ENCODE data around the gene SDR42E1. TPM values are rescaled to one million over a fixed set of nuclear protein-coding genes. Genes with fewer than 3 reads are reported as not detected.
A peak's percentile ranks its signal among the peaks of the same experiment; 100 is the strongest.

The SDR42E1 gene
- total and polyA plus RNA-seq, 4 experiments from 2014 or later = 2.3 to 9.8 (median 6.6) TPM

DNA sequence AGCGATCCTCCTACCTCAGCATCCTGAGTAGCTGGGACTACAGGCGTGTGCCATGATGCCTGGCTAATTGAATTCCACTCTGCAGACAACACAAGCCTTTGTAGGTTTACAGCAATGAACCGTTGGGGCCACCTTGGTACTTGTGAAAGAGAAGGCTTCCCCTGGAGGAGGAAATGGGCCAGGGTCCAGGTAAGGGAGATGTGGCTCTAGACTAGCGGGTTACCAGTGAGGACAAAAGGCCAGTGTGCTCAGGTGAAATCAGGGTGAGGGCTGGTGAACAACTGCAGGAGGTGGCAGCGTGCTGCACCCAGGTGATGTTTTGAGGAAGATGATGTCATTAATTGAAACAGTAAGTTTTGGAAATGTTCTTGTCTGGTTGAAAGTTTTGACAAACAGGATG is 6.7 kb downstream of the SDR42E1 start:
- Histone ChIP-seq H3K27me3 (ENCODE audit: insufficient read depth, low read length) (no peaks in the 10 kb centered on the region), H3K4me3 (ENCODE audit: low read length in 2 of 2) (no peak overlapping the region), H3K9me3 (ENCODE audit: control insufficient read depth in 1 of 2, low read length in 2 of 2) (peaks cover 0 to 3% of the 10 kb centered on the region in 2 donors), H3K27ac (ENCODE audit: low read depth, low read length) (no peak overlapping the region), H3K36me3 (ENCODE audit: insufficient read depth, low read length) (peaks cover 7% of the 10 kb centered on the region), H3K4me1 (ENCODE audit: insufficient read depth, low read length) (no peaks in the 10 kb centered on the region)
- DNase-seq = no peak
- H3K36me3 Mint-ChIP-seq = peaks cover 32% of the 10 kb centered on the region in 2 donors
- ChIA-PET POLR2A (ENCODE audit: partially characterized antibody) (no interaction called here), CTCF (ENCODE audit: partially characterized antibody) (no interaction called here)
- H3K9me3 Mint-ChIP-seq = peaks cover 0 to 16% (median 9%) of the 10 kb centered on the region in 8 donors
- H3K4me3 Mint-ChIP-seq = no peak overlapping the region
- intact Hi-C loops (cut with micrococcal nuclease) = no loop called here
- H3K27me3 Mint-ChIP-seq = no peaks in the 10 kb centered on the region
- H3K27ac Mint-ChIP-seq = no peak overlapping the region
- H3K4me1 Mint-ChIP-seq = peaks cover 3 to 7% (median 5%) of the 10 kb centered on the region in 4 donors

DNA sequence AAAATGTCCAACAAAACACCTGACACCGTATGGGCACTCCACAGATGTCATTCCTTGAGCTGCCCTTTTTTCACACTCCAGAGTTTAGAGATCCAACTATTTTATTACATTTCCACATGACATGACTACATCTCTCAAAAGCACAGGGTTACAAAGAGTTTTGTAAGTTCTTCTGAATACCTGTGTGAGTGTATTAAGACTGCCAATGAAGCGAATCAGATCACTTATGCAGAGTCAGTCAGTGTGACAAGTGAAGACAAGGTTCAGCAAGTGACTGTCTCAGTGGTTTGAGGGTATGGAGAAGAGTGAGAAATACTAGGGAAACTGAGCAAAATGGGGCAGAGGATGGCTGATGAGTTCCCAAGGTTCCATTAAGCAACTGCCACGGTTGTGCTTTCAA is 8.4 kb downstream of the SDR42E1 start:
- H3K27ac ChIP-seq (ENCODE audit: low read depth, low read length) = no peak overlapping the region
- H3K27me3 ChIP-seq (ENCODE audit: insufficient read depth, low read length) = no peaks in the 10 kb centered on the region
- peaks cover 8% of the 10 kb centered on the region for H3K36me3 ChIP-seq (ENCODE audit: insufficient read depth, low read length)
- DNase-seq = no peak
- peaks cover 33 to 42% of the 10 kb centered on the region in 2 donors for H3K36me3 Mint-ChIP-seq
- no peak overlapping the region for H3K4me3 ChIP-seq (ENCODE audit: low read length in 2 of 2)
- no peaks in the 10 kb centered on the region for H3K27me3 Mint-ChIP-seq
- H3K4me1 Mint-ChIP-seq = peaks cover 0 to 5% (median 2%) of the 10 kb centered on the region in 4 donors
- H3K4me3 Mint-ChIP-seq = no peak overlapping the region
- POLR2A ChIA-PET (ENCODE audit: partially characterized antibody) = no interaction called here
- no peaks in the 10 kb centered on the region for H3K4me1 ChIP-seq (ENCODE audit: insufficient read depth, low read length)
- peaks cover 0 to 3% (median 0%) of the 10 kb centered on the region in 8 donors for H3K9me3 Mint-ChIP-seq
- H3K27ac Mint-ChIP-seq = no peak overlapping the region
- CTCF ChIA-PET (ENCODE audit: partially characterized antibody) = no interaction called here
- H3K9me3 ChIP-seq (ENCODE audit: control insufficient read depth in 1 of 2, low read length in 2 of 2) = no peaks in the 10 kb centered on the region
- intact Hi-C loops (cut with micrococcal nuclease) = no loop called here

DNA sequence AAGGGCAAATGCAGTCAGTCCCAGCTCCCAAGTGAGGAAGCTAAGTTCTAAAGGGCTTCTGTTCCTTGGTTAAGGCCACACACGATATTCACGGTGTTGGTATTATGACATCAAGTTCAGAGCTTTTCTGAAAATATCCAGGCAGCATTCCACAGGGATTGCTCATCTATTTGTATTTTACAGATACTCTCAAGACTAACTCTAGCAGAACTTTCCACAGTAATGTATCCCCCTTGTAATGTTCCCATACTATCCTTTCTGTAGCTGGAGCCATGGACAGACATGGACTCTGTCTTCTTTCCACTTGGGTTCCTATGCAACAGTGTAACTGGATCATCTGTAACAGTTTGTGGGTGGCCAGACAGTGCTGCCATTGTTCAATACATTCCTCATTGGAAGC is 13.5 kb downstream of the SDR42E1 start:
- POLR2A ChIA-PET (ENCODE audit: partially characterized antibody) = no interaction called here
- Mint-ChIP-seq H3K4me3 (no peak overlapping the region), H3K4me1 (peaks cover 0 to 4% (median 1%) of the 10 kb centered on the region in 4 donors), H3K27me3 (no peaks in the 10 kb centered on the region), H3K9me3 (no peaks in the 10 kb centered on the region), H3K27ac (no peak overlapping the region), H3K36me3 (peaks cover 20 to 34% of the 10 kb centered on the region in 2 donors)
- no peaks in the 10 kb centered on the region for H3K9me3 ChIP-seq (ENCODE audit: control insufficient read depth in 1 of 2, low read length in 2 of 2)
- intact Hi-C loops (cut with micrococcal nuclease) = no loop called here
- CTCF ChIA-PET (ENCODE audit: partially characterized antibody) = no interaction called here
- peaks cover 8% of the 10 kb centered on the region for H3K36me3 ChIP-seq (ENCODE audit: insufficient read depth, low read length)
- no peaks in the 10 kb centered on the region for H3K27me3 ChIP-seq (ENCODE audit: insufficient read depth, low read length)
- H3K4me3 ChIP-seq (ENCODE audit: low read length in 2 of 2) = no peak overlapping the region
- no peak for DNase-seq
- no peak overlapping the region for H3K27ac ChIP-seq (ENCODE audit: low read depth, low read length)
- no peaks in the 10 kb centered on the region for H3K4me1 ChIP-seq (ENCODE audit: insufficient read depth, low read length)

DNA sequence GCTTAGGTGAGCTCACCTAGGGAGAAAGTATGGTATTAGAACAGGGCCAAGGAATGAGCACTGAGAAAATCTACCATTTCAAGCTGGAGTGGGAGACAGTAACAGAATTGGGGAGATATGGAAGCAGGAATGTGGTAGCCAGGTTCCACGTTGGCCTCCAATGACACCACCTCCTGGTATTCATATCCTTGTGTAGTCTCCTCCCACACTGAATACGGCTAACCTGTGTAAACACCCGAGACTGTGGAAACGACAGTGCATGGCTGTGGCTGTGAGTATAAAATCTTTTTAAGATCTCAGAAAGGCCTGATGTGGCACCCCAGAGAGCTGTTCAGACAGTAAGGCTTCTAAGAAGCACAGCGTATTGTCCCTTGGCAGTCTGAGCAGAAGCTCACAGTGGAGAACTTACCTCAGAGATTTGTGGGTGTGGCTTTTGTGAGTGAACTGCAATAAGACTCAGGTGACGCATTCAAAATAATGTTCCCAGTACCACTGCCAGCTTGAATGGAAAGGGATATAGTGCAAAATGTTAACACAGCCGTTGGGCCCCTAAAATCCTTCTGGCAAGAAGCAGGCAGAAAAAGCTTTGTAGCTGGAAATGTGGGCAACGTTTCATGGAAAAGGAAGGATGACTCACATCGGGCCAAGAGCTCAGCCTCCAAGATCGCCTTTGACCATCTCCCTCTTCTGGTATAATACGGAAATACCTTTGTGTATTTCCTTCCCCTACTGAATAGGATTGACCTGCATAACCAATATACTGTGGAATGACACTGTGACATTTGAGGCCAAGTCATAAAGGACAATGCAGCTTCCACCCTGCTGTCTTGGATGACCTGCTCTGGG is 14.4 kb downstream of the SDR42E1 start:
- Mint-ChIP-seq H3K9me3 (no peaks in the 10 kb centered on the region), H3K36me3 (peaks cover 15 to 27% of the 10 kb centered on the region in 2 donors), H3K4me3 (no peak overlapping the region), H3K27ac (no peak overlapping the region), H3K4me1 (peaks cover 0 to 3% (median under 1%) of the 10 kb centered on the region in 4 donors), H3K27me3 (no peaks in the 10 kb centered on the region)
- CTCF ChIA-PET (ENCODE audit: partially characterized antibody) = no interaction called here
- Histone ChIP-seq H3K4me1 (ENCODE audit: insufficient read depth, low read length) (no peaks in the 10 kb centered on the region), H3K9me3 (ENCODE audit: control insufficient read depth in 1 of 2, low read length in 2 of 2) (no peaks in the 10 kb centered on the region), H3K27ac (ENCODE audit: low read depth, low read length) (no peak overlapping the region), H3K4me3 (ENCODE audit: low read length in 2 of 2) (no peak overlapping the region), H3K27me3 (ENCODE audit: insufficient read depth, low read length) (no peaks in the 10 kb centered on the region), H3K36me3 (ENCODE audit: insufficient read depth, low read length) (peaks cover 8% of the 10 kb centered on the region)
- no peak for DNase-seq
- POLR2A ChIA-PET (ENCODE audit: partially characterized antibody) = no interaction called here
- intact Hi-C loops (cut with micrococcal nuclease) = no loop called here

DNA sequence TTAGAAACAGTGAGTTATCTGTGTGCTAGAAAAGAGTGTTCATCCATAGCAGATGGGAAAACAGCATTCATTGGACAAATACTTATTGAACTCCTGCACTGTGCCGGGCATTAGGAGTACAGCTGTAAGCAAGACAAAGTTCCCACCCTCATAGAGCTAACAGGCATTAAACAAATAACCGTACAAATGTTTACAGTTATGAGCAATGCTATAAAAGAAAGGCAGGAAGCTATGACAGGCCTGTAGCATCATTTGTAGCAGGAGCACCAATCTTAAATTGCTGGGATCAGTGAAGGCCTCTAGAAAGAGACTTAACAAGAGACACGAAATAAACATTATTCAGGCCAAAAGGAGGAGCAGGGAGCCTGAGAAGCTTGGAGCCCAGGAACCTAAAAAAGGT is 15.6 kb downstream of the SDR42E1 start:
- intact Hi-C loops (cut with micrococcal nuclease) = no loop called here
- H3K27ac Mint-ChIP-seq = peak overlapping the region in 1 of 7 donors; percentile 10
- CTCF ChIA-PET (ENCODE audit: partially characterized antibody) = no interaction called here

DNA sequence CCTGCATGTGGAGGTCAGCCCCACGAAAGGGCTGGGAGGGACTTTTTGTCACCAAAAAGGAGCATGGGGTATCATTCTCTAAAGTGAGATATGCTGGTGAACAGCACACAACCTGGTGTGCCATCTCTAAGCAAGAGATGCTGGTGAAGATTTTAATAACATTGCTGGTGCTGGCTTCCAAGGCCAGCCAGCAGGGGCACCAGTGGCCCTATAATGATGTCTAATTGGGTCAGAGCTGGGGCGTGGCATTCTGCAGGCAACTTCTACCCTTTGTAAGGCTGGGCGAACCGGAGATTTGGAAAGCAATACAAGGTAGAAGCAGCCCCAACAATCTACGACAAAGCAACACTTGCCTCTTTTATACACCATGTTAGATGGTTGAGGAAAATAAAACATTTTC is 16.8 kb downstream of the SDR42E1 start:
- H3K27ac ChIP-seq (ENCODE audit: low read depth, low read length) = no peak overlapping the region
- intact Hi-C loops (cut with micrococcal nuclease) = no loop called here
- H3K27me3 ChIP-seq (ENCODE audit: insufficient read depth, low read length) = no peaks in the 10 kb centered on the region
- ChIA-PET CTCF (ENCODE audit: partially characterized antibody) (no interaction called here), POLR2A (ENCODE audit: partially characterized antibody) (no interaction called here)
- Mint-ChIP-seq H3K27ac (no peak overlapping the region), H3K9me3 (no peaks in the 10 kb centered on the region), H3K27me3 (no peaks in the 10 kb centered on the region), H3K36me3 (peaks cover 10 to 25% of the 10 kb centered on the region in 2 donors), H3K4me3 (no peak overlapping the region), H3K4me1 (peaks cover 0 to 3% (median under 1%) of the 10 kb centered on the region in 4 donors)
- peaks cover under 1% of the 10 kb centered on the region for H3K36me3 ChIP-seq (ENCODE audit: insufficient read depth, low read length)
- H3K4me1 ChIP-seq (ENCODE audit: insufficient read depth, low read length) = no peaks in the 10 kb centered on the region
- no peaks in the 10 kb centered on the region for H3K9me3 ChIP-seq (ENCODE audit: control insufficient read depth in 1 of 2, low read length in 2 of 2)
- H3K4me3 ChIP-seq (ENCODE audit: low read length in 2 of 2) = no peak overlapping the region
- no peak for DNase-seq

More for the DNA sequence above, 15.6 kb downstream of the SDR42E1 start:
- no peaks in the 10 kb centered on the region for H3K9me3 ChIP-seq (ENCODE audit: control insufficient read depth in 1 of 2, low read length in 2 of 2)
- no peak overlapping the region for H3K4me3 Mint-ChIP-seq
- no peaks in the 10 kb centered on the region for H3K9me3 Mint-ChIP-seq
- POLR2A ChIA-PET (ENCODE audit: partially characterized antibody) = no interaction called here
- H3K4me1 ChIP-seq (ENCODE audit: insufficient read depth, low read length) = no peaks in the 10 kb centered on the region
- H3K27ac ChIP-seq (ENCODE audit: low read depth, low read length) = no peak overlapping the region
- H3K36me3 ChIP-seq (ENCODE audit: insufficient read depth, low read length) = peaks cover 8% of the 10 kb centered on the region
- no peaks in the 10 kb centered on the region for H3K27me3 ChIP-seq (ENCODE audit: insufficient read depth, low read length)
- H3K4me1 Mint-ChIP-seq = peaks cover 0 to 3% (median under 1%) of the 10 kb centered on the region in 4 donors
- no peak overlapping the region for H3K4me3 ChIP-seq (ENCODE audit: low read length in 2 of 2)
- H3K27me3 Mint-ChIP-seq = no peaks in the 10 kb centered on the region
- peaks cover 10 to 26% of the 10 kb centered on the region in 2 donors for H3K36me3 Mint-ChIP-seq
- DNase-seq = no peak

DNA sequence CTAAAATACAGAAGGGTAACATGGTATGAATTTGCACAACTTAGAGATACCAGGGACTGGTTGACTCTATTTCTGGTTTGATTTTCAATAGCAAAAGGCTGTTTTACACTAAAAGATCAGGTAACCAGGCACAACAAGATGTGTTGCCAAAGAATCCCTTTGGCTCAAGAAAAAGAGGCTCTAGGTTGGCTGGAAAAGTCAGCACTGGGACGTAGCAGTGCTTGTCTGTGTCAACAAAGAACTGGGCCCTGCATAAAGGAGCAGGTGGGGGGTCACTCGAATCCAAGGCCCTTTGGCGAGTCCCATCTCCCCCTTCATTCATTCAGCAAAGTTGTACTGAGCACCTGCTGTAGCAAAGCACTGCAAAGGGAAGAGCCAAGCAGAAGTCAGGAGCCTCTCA is 18.4 kb downstream of the SDR42E1 start:
- no peaks in the 10 kb centered on the region for H3K27me3 ChIP-seq (ENCODE audit: insufficient read depth, low read length)
- CTCF ChIA-PET (ENCODE audit: partially characterized antibody) = no interaction called here
- no peak overlapping the region for H3K4me3 ChIP-seq (ENCODE audit: low read length in 2 of 2)
- H3K4me1 ChIP-seq (ENCODE audit: insufficient read depth, low read length) = no peaks in the 10 kb centered on the region
- Mint-ChIP-seq H3K27ac (no peak overlapping the region), H3K36me3 (peaks cover 3 to 11% of the 10 kb centered on the region in 2 donors), H3K27me3 (no peaks in the 10 kb centered on the region), H3K9me3 (no peaks in the 10 kb centered on the region), H3K4me1 (peaks cover 0 to 3% (median under 1%) of the 10 kb centered on the region in 4 donors), H3K4me3 (no peak overlapping the region)
- POLR2A ChIA-PET (ENCODE audit: partially characterized antibody) = no interaction called here
- no peak overlapping the region for H3K27ac ChIP-seq (ENCODE audit: low read depth, low read length)
- no peaks in the 10 kb centered on the region for H3K36me3 ChIP-seq (ENCODE audit: insufficient read depth, low read length)
- DNase-seq = no peak
- no peaks in the 10 kb centered on the region for H3K9me3 ChIP-seq (ENCODE audit: control insufficient read depth in 1 of 2, low read length in 2 of 2)
- intact Hi-C loops (cut with micrococcal nuclease) = no loop called here
